Neural progenitor cell (in vitro differentiated cells): Measurements from ENCODE around the gene TSC2.

Source experiments
- CTCF ChIP-seq: fragments of 200-600 bp; sonication (generic); IDR thresholded peaks from 2 replicates; pipeline ENCODE4 v1.5.1; 2017; ENCODE audit warnings: antibody characterized with exemption, mild to moderate bottlenecking
- EZH2 ChIP-seq: fragments of 200-600 bp; sonication (generic); IDR thresholded peaks from 2 replicates; pipeline ENCODE4 v1.6.1; 2017; ENCODE audit warnings: antibody characterized with exemption, mild to moderate bottlenecking, moderate library complexity

DNA sequence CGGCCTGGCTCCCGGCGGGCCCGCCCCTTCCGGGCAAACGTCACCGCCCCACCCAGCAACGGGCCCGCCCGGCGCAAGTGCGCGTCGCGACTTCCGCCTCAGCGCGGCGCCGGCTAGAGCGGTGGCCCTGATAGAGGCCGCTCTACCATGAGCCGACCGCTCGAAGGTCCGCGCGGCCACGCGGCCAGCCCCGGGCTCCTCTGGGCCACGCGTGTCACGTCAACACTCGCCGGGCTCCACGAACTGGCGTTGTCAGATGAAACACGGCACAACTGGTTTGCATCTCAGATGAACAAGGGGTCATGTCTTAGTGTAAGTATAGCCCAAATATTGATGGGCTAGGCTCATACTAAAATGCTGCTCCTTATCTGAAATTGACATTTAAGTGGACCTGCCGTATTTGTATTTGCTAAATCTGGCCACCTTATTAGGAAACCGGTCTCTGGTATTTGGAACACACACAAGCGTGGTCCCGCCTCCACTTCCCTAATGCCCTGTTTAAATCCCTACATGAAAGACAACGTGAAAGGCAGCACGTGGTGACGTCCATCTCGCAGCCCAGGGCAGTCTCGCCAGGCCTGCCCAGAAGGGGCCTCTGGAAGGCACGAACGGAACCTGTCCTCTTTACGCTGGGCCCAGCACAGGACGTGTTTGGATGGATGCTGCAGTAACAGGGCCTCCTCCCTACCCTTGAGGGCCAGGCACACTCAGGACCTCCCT is 37.8 kb upstream of the TSC2 start, which contains the start of gene ZNF598:
- TF ChIP-seq CTCF (no peak), EZH2 (no peak)
